ENCODE data around the gene MPPED1. TPM values are rescaled to one million over a fixed set of nuclear protein-coding genes. Genes with fewer than 3 reads are reported as not detected.

Gene MPPED1
- total and polyA plus RNA-seq, 2 donors (not counting 1 experiment from before 2014, with no cell fraction given), result 0.13 TPM; not detected in 1

DNA sequence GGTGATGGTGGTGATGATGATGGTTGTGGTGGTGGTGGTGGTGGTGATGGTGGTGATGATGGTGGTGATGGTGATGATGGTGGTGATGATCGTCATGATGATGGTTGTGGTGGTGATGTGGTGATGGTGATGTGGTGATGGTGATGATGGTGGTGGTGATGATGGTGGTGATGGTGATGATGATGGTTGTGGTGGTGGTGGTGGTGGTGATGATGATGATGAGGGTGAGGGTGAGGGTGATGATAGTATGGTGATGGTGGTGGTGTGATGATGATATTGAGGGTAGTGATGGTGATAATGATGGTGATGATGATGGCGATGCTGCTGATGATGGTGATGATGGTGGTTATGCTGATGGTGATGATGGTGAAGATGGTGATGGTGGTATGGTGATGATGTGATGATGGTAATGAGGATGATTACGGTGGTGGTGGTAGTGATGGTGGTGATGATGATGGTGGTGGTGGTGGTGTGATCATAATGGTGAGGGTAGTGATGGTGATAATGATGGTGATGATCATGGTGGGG is 63.8 kb downstream of the MPPED1 start:
- Histone ChIP-seq H4K20me1 (ENCODE audit: control insufficient read depth, insufficient read depth, low read length, poor library complexity, severe bottlenecking) (no peaks in the 10 kb centered on the region), H3K9ac (ENCODE audit: low read length) (no peak overlapping the region), H2AFZ (ENCODE audit: insufficient read depth, low read depth, low read length, poor library complexity, severe bottlenecking) (no peak overlapping the region), H3K27ac (ENCODE audit: low read length in 2 of 2) (no peak overlapping the region), H3K27me3 (replicated peaks in 1 of 4; ENCODE audit: control extremely low read depth in 1 of 4, control insufficient read depth in 3 of 4, insufficient read depth in 4 of 4, low read length in 3 of 4) (peaks cover 0 to 18% (median 1%) of the 10 kb centered on the region in 4 experiments), H3K4me1 (ENCODE audit: control insufficient read depth in 2 of 2, insufficient read depth in 2 of 2, low read length in 2 of 2) (peaks cover 3 to 13% of the 10 kb centered on the region in 2 donors), H3K4me3 (ENCODE audit: control extremely low read depth in 1 of 5, extremely low read depth in 1 of 5, insufficient read depth in 1 of 5, low read depth in 2 of 5, low read length in 4 of 5) (no peak overlapping the region), H3K9me3 (ENCODE audit: control extremely low read depth in 1 of 3, control insufficient read depth in 2 of 3, insufficient read depth in 1 of 3, low read length in 2 of 3) (peaks cover 0 to 4% (median 0%) of the 10 kb centered on the region in 3 donors), H3K4me2 (replicated peaks; ENCODE audit: low read depth, low read length, poor library complexity, severe bottlenecking) (no peak overlapping the region), H3K79me2 (ENCODE audit: control insufficient read depth, insufficient read depth, low read length) (no peaks in the 10 kb centered on the region), H3K36me3 (replicated peaks in 1 of 2; ENCODE audit: control extremely low read depth in 1 of 2, control insufficient read depth in 1 of 2, extremely low read depth in 1 of 2, insufficient read depth in 2 of 2, low read length in 1 of 2) (no peaks in the 10 kb centered on the region)
- intact Hi-C loops (cut with micrococcal nuclease), result no loop called here
- peaks cover 22% of the 10 kb centered on the region for H3K27me3 Mint-ChIP-seq
- TF ChIP-seq EZH2 (IDR thresholded peaks at IDR 0.05; ENCODE audit: borderline replicate concordance, insufficient read depth, low read depth, low read length, poor library complexity, severe bottlenecking), result no peak
- TF ChIP-seq, protein P1, sequence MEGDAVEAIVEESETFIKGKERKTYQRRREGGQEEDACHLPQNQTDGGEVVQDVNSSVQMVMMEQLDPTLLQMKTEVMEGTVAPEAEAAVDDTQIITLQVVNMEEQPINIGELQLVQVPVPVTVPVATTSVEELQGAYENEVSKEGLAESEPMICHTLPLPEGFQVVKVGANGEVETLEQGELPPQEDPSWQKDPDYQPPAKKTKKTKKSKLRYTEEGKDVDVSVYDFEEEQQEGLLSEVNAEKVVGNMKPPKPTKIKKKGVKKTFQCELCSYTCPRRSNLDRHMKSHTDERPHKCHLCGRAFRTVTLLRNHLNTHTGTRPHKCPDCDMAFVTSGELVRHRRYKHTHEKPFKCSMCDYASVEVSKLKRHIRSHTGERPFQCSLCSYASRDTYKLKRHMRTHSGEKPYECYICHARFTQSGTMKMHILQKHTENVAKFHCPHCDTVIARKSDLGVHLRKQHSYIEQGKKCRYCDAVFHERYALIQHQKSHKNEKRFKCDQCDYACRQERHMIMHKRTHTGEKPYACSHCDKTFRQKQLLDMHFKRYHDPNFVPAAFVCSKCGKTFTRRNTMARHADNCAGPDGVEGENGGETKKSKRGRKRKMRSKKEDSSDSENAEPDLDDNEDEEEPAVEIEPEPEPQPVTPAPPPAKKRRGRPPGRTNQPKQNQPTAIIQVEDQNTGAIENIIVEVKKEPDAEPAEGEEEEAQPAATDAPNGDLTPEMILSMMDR (IDR thresholded peaks at IDR 0.05), result no peak
- H3K4me1 Mint-ChIP-seq, result peaks cover 13% of the 10 kb centered on the region
- WGBS (ENCODE audit: insufficient coverage), result 100% methylated on average over 3 of the region's 3 CpGs
- H3K4me3 Mint-ChIP-seq, result no peak overlapping the region
- ATAC-seq (ENCODE audit: low read depth), result no peak
- DNase-seq, result no peak
- H3K27ac Mint-ChIP-seq, result no peak overlapping the region
- POLR2A ChIA-PET, result no interaction called here
- CTCF ChIA-PET, result no interaction called here
- H3K9me3 Mint-ChIP-seq (ENCODE audit: insufficient read depth), result no peaks in the 10 kb centered on the region

DNA sequence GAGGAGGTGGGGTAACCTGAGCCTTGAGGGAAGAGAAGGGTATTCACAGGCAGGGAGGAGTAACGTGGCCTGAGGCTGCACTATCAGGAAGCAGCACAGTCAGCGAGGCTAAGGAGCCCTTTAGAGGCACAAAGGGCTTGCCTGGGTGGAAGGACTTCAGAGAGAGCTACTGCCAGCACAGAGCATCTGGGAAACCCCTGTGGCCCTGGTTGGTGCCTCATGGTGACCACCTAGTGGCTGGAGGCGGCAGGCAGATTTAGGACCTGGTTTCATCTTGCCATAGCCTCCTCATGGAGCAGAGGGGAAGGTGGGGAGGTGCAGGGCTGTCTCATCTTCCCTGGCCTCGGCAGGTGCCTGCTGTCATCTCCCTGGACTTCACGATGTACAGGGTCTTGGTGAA is 64.5 kb downstream of the MPPED1 start:
- ChIA-PET POLR2A (no interaction called here), CTCF (no interaction called here)
- peaks cover 17% of the 10 kb centered on the region for H3K4me1 Mint-ChIP-seq
- H4K20me1 ChIP-seq (ENCODE audit: control insufficient read depth, insufficient read depth, low read length, poor library complexity, severe bottlenecking), result no peaks in the 10 kb centered on the region
- ATAC-seq (ENCODE audit: low read depth) (no peak), DNase-seq (no peak)
- H3K9me3 ChIP-seq (ENCODE audit: control extremely low read depth in 1 of 3, control insufficient read depth in 2 of 3, insufficient read depth in 1 of 3, low read length in 2 of 3), result peaks cover 0 to 4% (median 0%) of the 10 kb centered on the region in 3 donors
- H3K36me3 ChIP-seq (replicated peaks in 1 of 2; ENCODE audit: control extremely low read depth in 1 of 2, control insufficient read depth in 1 of 2, extremely low read depth in 1 of 2, insufficient read depth in 2 of 2, low read length in 1 of 2), result no peaks in the 10 kb centered on the region
- no peaks in the 10 kb centered on the region for H3K9me3 Mint-ChIP-seq (ENCODE audit: insufficient read depth)
- peaks cover 0 to 14% (median 1%) of the 10 kb centered on the region in 4 experiments for H3K27me3 ChIP-seq (replicated peaks in 1 of 4; ENCODE audit: control extremely low read depth in 1 of 4, control insufficient read depth in 3 of 4, insufficient read depth in 4 of 4, low read length in 3 of 4)
- TF ChIP-seq, protein P1 (IDR thresholded peaks at IDR 0.05), result no peak
- no peak for TF ChIP-seq EZH2 (IDR thresholded peaks at IDR 0.05; ENCODE audit: borderline replicate concordance, insufficient read depth, low read depth, low read length, poor library complexity, severe bottlenecking)
- no peak overlapping the region for H3K27ac ChIP-seq (ENCODE audit: low read length in 2 of 2)
- no peak overlapping the region for H3K4me3 Mint-ChIP-seq
- H3K79me2 ChIP-seq (ENCODE audit: control insufficient read depth, insufficient read depth, low read length), result no peaks in the 10 kb centered on the region
- intact Hi-C loops (cut with micrococcal nuclease), result no loop called here
- H3K27ac Mint-ChIP-seq, result no peak overlapping the region
- H3K27me3 Mint-ChIP-seq, result peaks cover 16% of the 10 kb centered on the region
- no peak overlapping the region for H3K4me2 ChIP-seq (replicated peaks; ENCODE audit: low read depth, low read length, poor library complexity, severe bottlenecking)
- 64% methylated on average over 5 of the region's 5 CpGs for WGBS (ENCODE audit: insufficient coverage)
- H3K4me1 ChIP-seq (ENCODE audit: control insufficient read depth in 2 of 2, insufficient read depth in 2 of 2, low read length in 2 of 2), result peaks cover 7 to 17% of the 10 kb centered on the region in 2 donors
- H2AFZ ChIP-seq (ENCODE audit: insufficient read depth, low read depth, low read length, poor library complexity, severe bottlenecking), result no peak overlapping the region
- no peak overlapping the region for H3K4me3 ChIP-seq (ENCODE audit: control extremely low read depth in 1 of 5, extremely low read depth in 1 of 5, insufficient read depth in 1 of 5, low read depth in 2 of 5, low read length in 4 of 5)
- no peak overlapping the region for H3K9ac ChIP-seq (ENCODE audit: low read length)

All from B cell (primary cell).